Astrocyte of the hippocampus (primary cell): ENCODE measurements around the gene MLXIP.
"Not testable (repeated sequence)": the region's sequence is repeated elsewhere in the genome, so short reads cannot be mapped to it uniquely, and the experiment has no call there.

Source experiments
- DNase-seq: peaks from one replicate; pipeline ENCODE4 v3.0.0; 2011; ENCODE audit warnings: low read depth, low spot score

Gene MLXIP

GRCh38 chr12:122096591-122097149 is 18.1 kb downstream of the MLXIP start:
- peak; percentile 28 for DNase-seq

- DNase-seq, result no peak
These were observed 19.0 kb downstream of the MLXIP start for GRCh38 chr12:122097584-122097926.

GRCh38 chr12:122097927-122098756 is 19.6 kb downstream of the MLXIP start:
- peak; percentile 77 for DNase-seq

- no peak for DNase-seq
These were observed 20.8 kb downstream of the MLXIP start for GRCh38 chr12:122099280-122099749.

GRCh38 chr12:122099856-122100255 is 21.3 kb downstream of the MLXIP start:
- DNase-seq, result no peak

- DNase-seq, result no peak
These were observed 22.0 kb downstream of the MLXIP start for GRCh38 chr12:122100568-122100967.

- DNase-seq, result no peak
These were observed 23.8 kb downstream of the MLXIP start for GRCh38 chr12:122102331-122102730.

- DNase-seq, result no peak
These were observed 26.3 kb downstream of the MLXIP start for GRCh38 chr12:122104844-122105243.

- DNase-seq, result not testable (repeated sequence)
These were observed 26.9 kb downstream of the MLXIP start for GRCh38 chr12:122105496-122105895.

- DNase-seq, result peak; percentile 29
These were observed 28.3 kb downstream of the MLXIP start for GRCh38 chr12:122106843-122107242.

GRCh38 chr12:122107261-122107660 is 28.7 kb downstream of the MLXIP start:
- peak; percentile 90 for DNase-seq

- DNase-seq, result no peak
These were observed 32.6 kb downstream of the MLXIP start for GRCh38 chr12:122111089-122111641.

- DNase-seq, result peak; percentile 44
These were observed 38.4 kb downstream of the MLXIP start for GRCh38 chr12:122116707-122117535.

- DNase-seq, result no peak
These were observed 39.4 kb downstream of the MLXIP start for GRCh38 chr12:122117979-122118378.

- not testable (repeated sequence) for DNase-seq
These were observed 42.8 kb downstream of the MLXIP start for GRCh38 chr12:122121341-122121740.

GRCh38 chr12:122121745-122122144 is 43.2 kb downstream of the MLXIP start:
- no peak for DNase-seq

GRCh38 chr12:122123051-122123760 is 44.6 kb downstream of the MLXIP start:
- peak; percentile 87 for DNase-seq

- no peak for DNase-seq
These were observed 45.2 kb downstream of the MLXIP start for GRCh38 chr12:122123761-122124145.

GRCh38 chr12:122124370-122124769 is 45.8 kb downstream of the MLXIP start:
- DNase-seq, result no peak

- no peak for DNase-seq
These were observed 47.1 kb downstream of the MLXIP start for GRCh38 chr12:122125452-122126341.

GRCh38 chr12:122126342-122126635 is 47.7 kb downstream of the MLXIP start:
- DNase-seq, result no peak
